ENCODE measurements around the gene LHX4.

LHX4 gene

DNA sequence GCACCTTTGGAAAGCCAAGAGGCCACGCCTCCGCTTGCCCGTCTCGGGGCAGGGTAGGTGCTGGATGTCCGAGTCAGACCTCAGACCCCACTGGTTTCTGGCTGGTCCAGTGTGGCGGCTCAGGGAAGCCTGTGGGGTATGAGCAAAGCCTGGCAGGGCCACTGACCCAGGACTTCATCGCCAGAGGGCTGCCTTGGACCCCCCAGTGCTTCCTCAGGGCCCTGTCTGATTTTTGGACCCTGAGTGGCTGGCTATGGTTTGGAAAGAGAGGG, 20.4 kb downstream of the LHX4 start:
- H3K4me3 ChIP-seq (ENCODE audit: insufficient read depth, low read depth, low read length) = no peak overlapping the region
- no peaks in the 10 kb centered on the region for H3K36me3 ChIP-seq (ENCODE audit: control insufficient read depth, insufficient read depth, low read length)
- peaks cover 5% of the 10 kb centered on the region for H3K4me1 ChIP-seq (ENCODE audit: control insufficient read depth, insufficient read depth, low read length)
- H3K9me3 ChIP-seq (ENCODE audit: control insufficient read depth, low read length) = no peaks in the 10 kb centered on the region
- WGBS, 2 experiments = 94 to 97% methylated on average over 7 of the region's 7 CpGs
- H3K27me3 ChIP-seq (ENCODE audit: control insufficient read depth, insufficient read depth, low read length, poor library complexity, severe bottlenecking) = no peaks in the 10 kb centered on the region
- no peak overlapping the region for H3K27ac ChIP-seq (ENCODE audit: insufficient read depth, low read depth, low read length, poor library complexity, severe bottlenecking)

GRCh38 chr1:180250883-180251509, 20.9 kb downstream of the LHX4 start:
- Histone ChIP-seq H3K4me1 (ENCODE audit: control insufficient read depth, insufficient read depth, low read length) (peaks cover 5% of the 10 kb centered on the region), H3K9me3 (ENCODE audit: control insufficient read depth, low read length) (no peaks in the 10 kb centered on the region), H3K4me3 (ENCODE audit: insufficient read depth, low read depth, low read length) (no peak overlapping the region), H3K36me3 (ENCODE audit: control insufficient read depth, insufficient read depth, low read length) (no peaks in the 10 kb centered on the region), H3K27me3 (ENCODE audit: control insufficient read depth, insufficient read depth, low read length, poor library complexity, severe bottlenecking) (no peaks in the 10 kb centered on the region), H3K27ac (ENCODE audit: insufficient read depth, low read depth, low read length, poor library complexity, severe bottlenecking) (no peak overlapping the region)
- 84 to 86% methylated on average over 16 of the region's 16 CpGs for WGBS, 2 experiments

- 92 to 93% methylated on average over 9 of the region's 9 CpGs for WGBS, 2 experiments
- Histone ChIP-seq H3K9me3 (ENCODE audit: control insufficient read depth, low read length) (no peaks in the 10 kb centered on the region), H3K4me3 (ENCODE audit: insufficient read depth, low read depth, low read length) (no peak overlapping the region), H3K27me3 (ENCODE audit: control insufficient read depth, insufficient read depth, low read length, poor library complexity, severe bottlenecking) (no peaks in the 10 kb centered on the region), H3K36me3 (ENCODE audit: control insufficient read depth, insufficient read depth, low read length) (no peaks in the 10 kb centered on the region), H3K4me1 (ENCODE audit: control insufficient read depth, insufficient read depth, low read length) (peaks cover 5% of the 10 kb centered on the region), H3K27ac (ENCODE audit: insufficient read depth, low read depth, low read length, poor library complexity, severe bottlenecking) (no peak overlapping the region)
These were observed 21.7 kb downstream of the LHX4 start for GRCh38 chr1:180251526-180252305.

- Histone ChIP-seq H3K9me3 (ENCODE audit: control insufficient read depth, low read length) (no peaks in the 10 kb centered on the region), H3K27me3 (ENCODE audit: control insufficient read depth, insufficient read depth, low read length, poor library complexity, severe bottlenecking) (no peaks in the 10 kb centered on the region), H3K4me1 (ENCODE audit: control insufficient read depth, insufficient read depth, low read length) (peaks cover 5% of the 10 kb centered on the region), H3K36me3 (ENCODE audit: control insufficient read depth, insufficient read depth, low read length) (no peaks in the 10 kb centered on the region), H3K4me3 (ENCODE audit: insufficient read depth, low read depth, low read length) (no peak overlapping the region), H3K27ac (ENCODE audit: insufficient read depth, low read depth, low read length, poor library complexity, severe bottlenecking) (no peak overlapping the region)
- 63 to 64% methylated on average over 12 of the region's 12 CpGs for WGBS, 2 experiments
These were observed 22.8 kb downstream of the LHX4 start for GRCh38 chr1:180252638-180253536.

DNA sequence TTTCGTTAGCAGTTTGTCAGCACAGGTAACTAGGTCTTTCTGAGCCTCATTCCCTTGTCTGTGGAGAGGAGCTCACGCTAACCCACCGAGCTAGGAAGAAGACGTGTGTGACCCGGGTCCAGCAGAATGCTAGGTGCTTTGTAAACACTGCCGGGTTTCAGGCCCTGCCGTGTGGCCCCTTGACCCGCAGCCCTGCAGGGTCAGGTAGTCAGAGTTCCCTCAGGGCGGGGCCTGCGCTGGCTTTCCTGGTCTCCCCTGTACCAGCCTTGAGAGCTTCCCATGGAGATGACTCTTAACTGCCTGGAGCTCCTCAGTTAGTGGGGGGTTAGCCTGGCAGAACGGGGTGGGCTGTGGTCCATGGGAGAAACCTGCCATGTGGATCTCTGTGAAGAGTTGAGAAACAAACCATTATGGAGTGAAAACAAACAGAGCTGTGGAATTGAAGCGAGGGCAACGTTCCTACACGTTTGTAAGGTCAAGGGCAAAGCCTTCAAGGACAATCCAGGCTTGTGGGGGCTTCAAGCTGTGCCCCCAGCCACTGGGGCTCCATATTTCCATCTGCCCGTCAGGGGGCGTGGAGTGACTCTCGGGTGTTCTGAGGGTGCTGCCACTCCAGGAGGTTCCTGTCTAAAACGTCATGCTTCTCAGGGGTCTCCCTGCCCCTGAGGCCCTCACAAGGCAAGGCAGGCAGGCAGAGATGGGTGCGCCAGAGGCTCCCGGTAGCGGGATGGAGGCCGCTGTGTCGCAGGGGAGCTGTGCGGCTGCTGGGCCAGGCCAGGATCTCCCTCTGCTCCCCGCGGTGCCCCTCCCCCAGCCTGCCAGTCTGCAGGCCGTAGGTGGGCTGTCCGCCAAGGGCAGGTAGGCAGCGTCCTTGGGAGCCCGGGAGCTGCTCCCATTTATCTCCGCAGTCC, 23.8 kb downstream of the LHX4 start:
- H3K27me3 ChIP-seq (ENCODE audit: control insufficient read depth, insufficient read depth, low read length, poor library complexity, severe bottlenecking) = no peaks in the 10 kb centered on the region
- no peak overlapping the region for H3K4me3 ChIP-seq (ENCODE audit: insufficient read depth, low read depth, low read length)
- H3K27ac ChIP-seq (ENCODE audit: insufficient read depth, low read depth, low read length, poor library complexity, severe bottlenecking) = no peak overlapping the region
- no peaks in the 10 kb centered on the region for H3K9me3 ChIP-seq (ENCODE audit: control insufficient read depth, low read length)
- 85 to 87% methylated on average over 31 of the region's 31 CpGs for WGBS, 2 experiments
- peaks cover 5% of the 10 kb centered on the region for H3K4me1 ChIP-seq (ENCODE audit: control insufficient read depth, insufficient read depth, low read length)
- H3K36me3 ChIP-seq (ENCODE audit: control insufficient read depth, insufficient read depth, low read length) = no peaks in the 10 kb centered on the region

GRCh38 chr1:180254496-180254819, 24.4 kb downstream of the LHX4 start:
- Histone ChIP-seq H3K27me3 (ENCODE audit: control insufficient read depth, insufficient read depth, low read length, poor library complexity, severe bottlenecking) (no peaks in the 10 kb centered on the region), H3K27ac (ENCODE audit: insufficient read depth, low read depth, low read length, poor library complexity, severe bottlenecking) (no peak overlapping the region), H3K9me3 (ENCODE audit: control insufficient read depth, low read length) (no peaks in the 10 kb centered on the region), H3K36me3 (ENCODE audit: control insufficient read depth, insufficient read depth, low read length) (no peaks in the 10 kb centered on the region), H3K4me1 (ENCODE audit: control insufficient read depth, insufficient read depth, low read length) (peaks cover 5% of the 10 kb centered on the region), H3K4me3 (ENCODE audit: insufficient read depth, low read depth, low read length) (no peak overlapping the region)
- 89 to 90% methylated on average over 9 of the region's 9 CpGs for WGBS, 2 experiments

GRCh38 chr1:180254854-180255253, 24.8 kb downstream of the LHX4 start:
- H3K27ac ChIP-seq (ENCODE audit: insufficient read depth, low read depth, low read length, poor library complexity, severe bottlenecking) = no peak overlapping the region
- peaks cover 5% of the 10 kb centered on the region for H3K4me1 ChIP-seq (ENCODE audit: control insufficient read depth, insufficient read depth, low read length)
- no peaks in the 10 kb centered on the region for H3K9me3 ChIP-seq (ENCODE audit: control insufficient read depth, low read length)
- no peaks in the 10 kb centered on the region for H3K36me3 ChIP-seq (ENCODE audit: control insufficient read depth, insufficient read depth, low read length)
- H3K4me3 ChIP-seq (ENCODE audit: insufficient read depth, low read depth, low read length) = no peak overlapping the region
- no peaks in the 10 kb centered on the region for H3K27me3 ChIP-seq (ENCODE audit: control insufficient read depth, insufficient read depth, low read length, poor library complexity, severe bottlenecking)
- whole genome bisulfite sequencing, 2 experiments = 56 to 61% methylated on average over 11 of the region's 11 CpGs

DNA sequence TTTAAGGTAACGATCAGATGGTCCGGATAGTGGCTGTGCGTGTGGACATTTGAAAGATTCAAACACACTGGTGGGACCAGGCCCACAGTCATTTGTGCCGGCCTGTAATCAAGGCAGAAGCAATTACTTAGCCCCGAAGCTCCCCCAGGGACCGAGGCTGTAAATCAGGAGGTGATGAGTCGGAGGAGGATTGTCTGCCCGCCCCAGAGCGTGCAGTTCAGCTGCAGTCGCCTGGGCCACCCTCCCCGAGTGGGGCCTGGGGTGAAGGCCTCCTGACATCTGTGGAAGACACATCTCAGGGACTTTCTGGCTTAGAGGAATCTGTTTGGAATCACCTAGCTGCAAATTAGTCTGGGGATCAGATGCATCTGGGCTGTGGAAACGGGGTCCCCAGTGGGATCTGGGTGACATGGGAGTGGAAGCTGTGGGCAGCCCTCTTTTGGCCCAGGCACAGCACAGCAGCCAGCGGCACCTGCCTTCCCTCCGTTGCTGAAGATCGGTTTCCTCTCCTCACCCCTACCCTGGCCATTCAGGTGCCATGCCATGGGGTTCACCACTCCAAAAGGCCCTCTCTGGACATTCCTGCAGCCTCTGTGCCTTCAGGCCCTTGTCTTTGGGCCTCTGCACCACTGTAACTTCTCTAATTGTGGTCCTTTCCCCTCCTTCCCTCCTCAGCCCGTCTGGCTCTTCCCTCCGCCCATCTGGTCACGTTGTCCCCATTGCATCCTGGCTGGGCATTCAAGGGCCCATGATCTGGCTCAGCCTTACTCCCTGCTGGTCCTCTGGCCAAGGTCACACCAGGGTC, 25.7 kb downstream of the LHX4 start:
- no peaks in the 10 kb centered on the region for H3K36me3 ChIP-seq (ENCODE audit: control insufficient read depth, insufficient read depth, low read length)
- H3K27ac ChIP-seq (ENCODE audit: insufficient read depth, low read depth, low read length, poor library complexity, severe bottlenecking) = no peak overlapping the region
- H3K4me1 ChIP-seq (ENCODE audit: control insufficient read depth, insufficient read depth, low read length) = peaks cover 5% of the 10 kb centered on the region
- 88 to 90% methylated on average over 18 of the region's 18 CpGs for WGBS, 2 experiments
- no peaks in the 10 kb centered on the region for H3K27me3 ChIP-seq (ENCODE audit: control insufficient read depth, insufficient read depth, low read length, poor library complexity, severe bottlenecking)
- H3K9me3 ChIP-seq (ENCODE audit: control insufficient read depth, low read length) = no peaks in the 10 kb centered on the region
- H3K4me3 ChIP-seq (ENCODE audit: insufficient read depth, low read depth, low read length) = no peak overlapping the region

DNA sequence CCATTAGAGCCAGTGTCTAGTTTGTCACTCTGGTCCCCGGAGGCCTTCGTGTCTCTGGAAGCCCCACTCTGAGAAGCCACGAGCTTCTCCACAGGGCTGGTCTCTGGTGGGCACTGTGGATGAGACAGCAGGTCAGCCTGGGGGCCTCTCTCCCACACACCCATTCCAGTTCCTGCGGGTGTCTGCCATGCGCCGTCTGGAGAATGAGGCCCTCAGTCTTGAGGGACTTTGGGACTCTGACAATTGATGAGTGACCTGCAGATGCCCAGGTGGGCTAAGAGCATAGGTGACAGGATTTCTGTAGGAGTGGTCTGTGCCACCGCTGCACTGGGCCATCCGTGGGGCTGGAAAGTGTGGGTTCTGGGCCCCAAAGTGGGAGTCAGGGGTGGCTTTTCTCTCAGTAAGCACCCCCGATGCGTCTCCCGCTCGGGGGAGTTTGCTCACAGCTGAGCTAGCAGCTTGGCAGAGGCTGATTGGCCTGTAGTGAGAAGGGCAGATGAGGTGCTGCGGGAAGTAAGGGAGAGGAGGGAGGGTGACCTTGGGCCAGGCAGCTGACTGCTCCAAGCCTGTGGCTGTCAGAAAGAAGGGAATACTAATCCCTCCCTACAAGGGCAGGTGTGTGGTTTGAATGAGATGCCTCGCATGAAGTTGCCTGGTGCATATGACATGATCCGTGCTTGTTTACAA, 26.4 kb downstream of the LHX4 start:
- H3K4me3 ChIP-seq (ENCODE audit: insufficient read depth, low read depth, low read length) = no peak overlapping the region
- H3K4me1 ChIP-seq (ENCODE audit: control insufficient read depth, insufficient read depth, low read length) = peaks cover 5% of the 10 kb centered on the region
- 88 to 90% methylated on average over 15 of the region's 15 CpGs for WGBS, 2 experiments
- H3K36me3 ChIP-seq (ENCODE audit: control insufficient read depth, insufficient read depth, low read length) = no peaks in the 10 kb centered on the region
- H3K27ac ChIP-seq (ENCODE audit: insufficient read depth, low read depth, low read length, poor library complexity, severe bottlenecking) = no peak overlapping the region
- H3K27me3 ChIP-seq (ENCODE audit: control insufficient read depth, insufficient read depth, low read length, poor library complexity, severe bottlenecking) = no peaks in the 10 kb centered on the region
- H3K9me3 ChIP-seq (ENCODE audit: control insufficient read depth, low read length) = no peaks in the 10 kb centered on the region

All from ectodermal cell (in vitro differentiated cells).